Stimulated activated CD4-positive, alpha-beta T cell treated with anti-CD3 and anti-CD28 coated beads, TNF-alpha, amount 100 ng/mL, for 24 hours (primary cell): ENCODE data around the gene MYBPH.

Experiments used
- DNase-seq, 3 experiments: peaks; one replicate each; pipeline ENCODE4 v3.0.0-alpha.2; 2020; ENCODE audit warnings: low read depth in 3 of 3

Gene MYBPH

DNA sequence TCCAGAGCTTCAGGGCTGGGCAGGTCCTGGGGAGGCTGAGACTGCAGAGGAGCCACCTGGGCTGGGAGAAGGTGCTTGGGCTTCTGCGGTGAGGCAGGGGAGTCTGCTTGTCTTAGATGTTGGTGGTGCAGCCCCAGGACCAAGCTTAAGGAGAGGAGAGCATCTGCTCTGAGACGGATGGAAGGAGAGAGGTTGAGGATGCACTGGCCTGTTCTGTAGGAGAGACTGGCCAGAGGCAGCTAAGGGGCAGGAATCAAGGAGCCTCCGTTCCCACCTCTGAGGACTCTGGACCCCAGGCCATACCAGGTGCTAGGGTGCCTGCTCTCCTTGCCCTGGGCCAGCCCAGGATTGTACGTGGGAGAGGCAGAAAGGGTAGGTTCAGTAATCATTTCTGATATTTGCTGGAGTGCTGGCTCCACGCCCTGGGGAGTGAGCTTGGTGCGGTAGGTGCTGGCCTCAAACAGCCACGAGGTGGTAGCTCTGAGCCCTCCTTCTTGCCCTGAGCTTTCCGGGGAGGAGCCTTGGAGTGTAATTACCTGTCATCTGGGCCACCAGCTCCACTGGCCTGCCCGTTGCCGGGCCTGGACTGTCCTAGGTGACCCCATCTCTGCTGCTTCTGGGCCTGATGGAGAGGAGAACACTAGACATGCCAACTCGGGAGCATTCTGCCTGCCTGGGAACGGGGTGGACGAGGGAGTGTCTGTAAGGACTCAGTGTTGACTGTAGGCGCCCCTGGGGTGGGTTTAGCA is 9.3 kb downstream of the MYBPH start:
- DNase-seq = no peak

DNA sequence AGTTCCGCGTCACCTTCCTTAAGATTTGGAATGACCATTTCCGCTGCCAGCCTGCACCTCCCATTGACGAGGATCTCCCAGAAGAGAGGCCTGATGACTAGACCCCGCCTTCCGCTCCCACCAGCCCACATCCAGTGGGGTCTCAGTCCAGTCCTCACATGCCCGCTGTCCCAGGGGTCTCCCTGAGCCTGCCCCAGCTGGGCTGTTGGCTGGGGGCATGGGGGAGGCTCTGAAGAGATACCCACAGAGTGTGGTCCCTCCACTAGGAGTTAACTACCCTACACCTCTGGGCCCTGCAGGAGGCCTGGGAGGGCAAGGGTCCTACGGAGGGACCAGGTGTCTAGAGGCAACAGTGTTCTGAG is 9.8 kb downstream of the MYBPH start:
- no peak for DNase-seq

DNA sequence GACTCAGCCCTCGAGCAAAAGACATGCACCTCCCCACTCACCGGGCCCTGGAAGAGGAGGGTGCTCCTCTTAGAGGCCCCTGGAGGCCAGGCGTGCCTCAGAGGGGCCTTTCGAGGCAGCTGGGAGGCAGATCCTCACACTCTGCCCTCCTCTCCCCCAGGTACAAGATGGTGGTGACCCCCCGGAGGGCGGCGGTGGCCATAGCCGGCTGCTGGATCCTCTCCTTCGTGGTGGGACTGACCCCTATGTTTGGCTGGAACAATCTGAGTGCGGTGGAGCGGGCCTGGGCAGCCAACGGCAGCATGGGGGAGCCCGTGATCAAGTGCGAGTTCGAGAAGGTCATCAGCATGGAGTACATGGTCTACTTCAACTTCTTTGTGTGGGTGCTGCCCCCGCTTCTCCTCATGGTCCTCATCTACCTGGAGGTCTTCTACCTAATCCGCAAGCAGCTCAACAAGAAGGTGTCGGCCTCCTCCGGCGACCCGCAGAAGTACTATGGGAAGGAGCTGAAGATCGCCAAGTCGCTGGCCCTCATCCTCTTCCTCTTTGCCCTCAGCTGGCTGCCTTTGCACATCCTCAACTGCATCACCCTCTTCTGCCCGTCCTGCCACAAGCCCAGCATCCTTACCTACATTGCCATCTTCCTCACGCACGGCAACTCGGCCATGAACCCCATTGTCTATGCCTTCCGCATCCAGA is 10.4 kb downstream of the MYBPH start:
- no peak for DNase-seq

DNA sequence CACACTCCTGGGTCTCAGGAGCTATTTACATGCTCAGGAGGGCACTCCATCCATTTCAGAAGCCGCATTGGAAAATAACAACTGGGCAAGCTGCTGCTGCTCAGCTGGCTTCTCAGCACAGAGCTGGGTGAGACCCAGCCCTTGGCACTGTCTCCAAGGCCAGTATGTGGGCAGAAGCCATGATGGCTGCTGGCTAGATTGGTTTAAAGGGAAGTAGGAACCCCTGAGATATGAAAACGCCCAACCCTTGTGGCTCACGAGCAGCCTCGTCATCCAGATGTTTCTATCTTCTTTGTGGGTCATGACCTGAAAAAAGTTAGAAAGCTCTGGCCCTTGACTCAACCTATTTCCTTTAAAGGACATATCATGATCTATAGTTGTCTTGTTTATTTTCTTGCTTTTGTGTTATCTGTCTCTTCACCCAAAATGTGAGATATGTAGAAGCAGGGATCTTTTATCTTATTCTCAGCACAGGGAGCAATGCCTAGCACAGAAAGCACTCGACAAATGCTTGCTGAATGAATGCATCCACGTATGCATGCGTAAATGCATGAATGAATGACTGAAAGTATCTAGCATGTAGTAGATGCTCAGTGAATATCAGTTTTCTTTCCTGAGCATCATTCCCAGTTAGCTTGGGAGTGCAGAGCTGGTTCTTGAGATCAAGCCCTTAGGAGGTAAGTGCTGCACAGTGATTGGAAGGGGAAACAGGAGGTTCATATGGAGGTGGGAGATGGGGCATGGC is 11.6 kb downstream of the MYBPH start:
- no peak for DNase-seq

DNA sequence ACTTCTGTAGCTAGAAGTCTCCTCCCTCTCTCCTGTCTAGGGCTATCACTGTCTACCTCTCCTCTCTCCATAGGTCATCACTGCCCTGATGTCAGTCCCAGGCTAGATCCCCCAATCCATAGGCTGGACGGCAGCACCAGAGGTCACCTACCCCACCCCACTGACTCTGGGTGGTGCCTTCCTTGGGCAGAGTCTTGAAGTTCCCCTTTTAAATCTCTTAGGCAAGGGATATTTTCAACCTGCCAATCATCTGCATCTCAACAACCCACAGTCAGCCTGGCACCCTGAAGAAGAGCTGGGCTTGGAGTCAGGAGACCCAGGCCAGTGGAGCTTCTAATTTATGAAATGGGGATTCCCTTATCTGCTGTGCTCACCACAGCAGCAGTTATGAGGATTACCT is 13.2 kb downstream of the MYBPH start:
- no peak for DNase-seq

DNA sequence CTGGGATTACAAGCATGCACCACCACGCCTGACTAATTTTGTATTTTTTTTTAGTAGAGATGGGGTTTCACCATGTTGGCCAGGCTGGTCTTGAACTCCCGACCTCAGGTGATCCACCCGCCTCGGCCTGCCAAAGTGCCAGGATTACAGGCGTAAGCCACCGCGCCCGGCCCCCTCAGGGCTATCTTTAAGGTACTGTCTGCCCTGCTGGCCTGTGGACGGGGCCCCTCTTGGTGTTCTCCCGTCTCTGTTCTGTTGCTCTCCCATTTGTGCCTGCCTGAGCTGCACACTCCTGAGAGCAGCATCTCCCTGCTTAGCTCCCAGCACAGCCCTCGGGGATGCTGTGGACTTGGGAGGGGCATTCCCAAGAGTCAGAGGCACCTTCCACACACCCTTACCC is 13.9 kb downstream of the MYBPH start:
- DNase-seq = no peak

DNA sequence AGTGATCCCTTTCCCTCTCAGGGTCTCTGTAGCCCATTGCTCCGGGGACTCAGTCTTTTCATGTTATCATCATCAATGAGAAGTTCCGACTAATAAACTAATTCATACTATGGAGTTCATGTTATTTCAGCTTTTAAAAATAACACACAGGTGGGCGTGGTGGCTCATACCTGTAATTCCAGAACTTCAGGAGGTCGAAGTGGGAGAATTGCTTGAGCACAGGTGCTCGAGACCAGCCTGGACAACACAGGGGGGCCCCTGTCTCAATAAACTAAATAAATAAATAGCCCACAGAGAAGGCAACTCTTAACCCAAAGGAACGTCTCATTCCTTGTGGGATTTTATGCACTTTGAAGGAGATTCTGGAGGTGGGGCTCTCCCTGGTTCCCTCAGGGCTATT is 14.5 kb downstream of the MYBPH start:
- DNase-seq = no peak

DNA sequence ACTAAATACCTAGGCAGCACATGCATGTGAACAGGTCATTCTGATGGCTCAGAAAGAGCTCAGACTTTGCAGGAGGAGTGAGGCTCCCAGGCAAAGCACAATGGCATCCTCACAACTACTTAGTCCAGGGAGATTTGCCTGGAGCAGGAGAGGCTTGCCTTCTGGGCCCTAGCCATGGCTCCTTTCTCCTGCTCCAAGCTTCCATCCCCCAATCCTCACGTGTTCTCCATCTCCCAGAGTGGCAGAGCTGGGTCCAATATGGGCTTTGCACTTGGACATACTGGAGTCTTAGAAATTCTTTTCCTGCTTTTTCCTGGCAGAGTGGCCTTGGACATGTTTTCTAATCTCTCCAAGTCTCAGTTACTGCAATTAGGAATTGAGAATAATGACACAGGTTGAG is 15.8 kb downstream of the MYBPH start:
- DNase-seq = no peak

DNA sequence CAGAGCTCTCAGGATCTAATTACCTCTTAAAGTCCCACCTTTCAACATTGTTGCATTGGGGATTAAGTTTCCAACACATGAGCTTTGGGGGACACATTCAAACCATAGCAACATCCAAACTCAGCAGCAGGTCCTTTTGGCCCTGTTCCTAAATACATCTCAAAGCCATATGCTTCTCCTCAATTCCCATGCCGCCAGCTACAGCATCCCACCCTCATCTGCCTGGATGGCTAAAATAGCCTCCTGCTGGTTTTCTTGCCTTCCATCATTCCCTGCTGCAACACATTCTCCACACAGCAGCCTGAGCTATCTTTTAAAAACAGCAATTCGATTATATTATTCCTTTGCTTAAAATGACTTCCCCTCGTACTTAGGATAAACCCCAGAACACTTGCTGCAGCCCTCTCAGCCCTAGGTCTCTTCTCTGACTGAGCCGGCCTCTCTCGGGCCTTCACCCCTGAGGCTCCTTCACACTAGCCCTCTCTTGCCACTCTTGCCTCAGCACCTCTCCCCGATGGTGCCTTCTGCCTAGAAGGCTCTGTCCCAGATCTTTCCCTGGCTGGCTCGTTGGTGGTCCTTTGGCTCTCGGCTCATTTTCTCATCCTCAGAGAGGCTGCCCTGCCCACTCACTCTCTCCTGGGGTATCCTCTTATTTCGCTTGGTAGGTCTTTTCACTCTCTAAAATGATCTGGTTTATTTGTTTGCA is 16.5 kb downstream of the MYBPH start:
- no peak for DNase-seq

DNA sequence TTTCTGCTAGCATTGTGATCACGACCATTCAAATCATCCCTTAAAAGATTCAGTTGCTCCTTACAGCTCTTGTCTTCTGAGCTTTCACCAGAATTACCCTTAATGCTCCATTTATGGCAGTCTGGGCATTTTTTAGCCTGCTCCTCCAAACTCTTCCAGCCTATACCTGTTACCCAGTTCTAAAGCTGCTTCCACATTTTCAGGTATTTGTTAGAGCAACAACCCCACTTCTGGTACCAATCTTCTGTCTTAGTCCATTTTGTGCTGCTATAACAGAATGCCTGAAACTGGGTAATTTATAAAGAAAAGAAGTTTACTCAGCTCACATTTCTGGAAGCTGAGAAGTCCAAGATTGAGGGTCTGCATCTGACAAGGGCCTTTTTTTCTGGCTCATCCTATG is 17.2 kb downstream of the MYBPH start:
- DNase-seq = no peak

DNA sequence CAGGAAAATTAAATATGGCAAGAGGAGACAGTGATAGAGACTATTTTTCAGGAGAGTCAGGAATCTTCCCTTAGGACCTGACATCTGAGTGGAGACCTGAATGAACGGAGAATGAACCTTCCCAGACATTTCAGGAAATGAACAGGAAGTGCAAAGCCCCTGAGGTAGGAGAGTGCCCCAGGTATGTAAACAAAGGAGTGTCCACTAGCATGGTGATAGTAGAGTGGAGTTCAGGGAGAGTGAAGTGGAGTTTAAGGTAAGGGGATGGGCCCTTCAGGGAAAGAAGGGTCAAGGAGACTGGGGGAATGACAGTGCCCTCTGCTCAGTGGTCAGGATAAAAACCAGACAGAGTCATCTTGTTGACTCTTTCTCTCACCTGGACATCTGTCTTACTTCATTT is 19.3 kb downstream of the MYBPH start:
- no peak for DNase-seq

DNA sequence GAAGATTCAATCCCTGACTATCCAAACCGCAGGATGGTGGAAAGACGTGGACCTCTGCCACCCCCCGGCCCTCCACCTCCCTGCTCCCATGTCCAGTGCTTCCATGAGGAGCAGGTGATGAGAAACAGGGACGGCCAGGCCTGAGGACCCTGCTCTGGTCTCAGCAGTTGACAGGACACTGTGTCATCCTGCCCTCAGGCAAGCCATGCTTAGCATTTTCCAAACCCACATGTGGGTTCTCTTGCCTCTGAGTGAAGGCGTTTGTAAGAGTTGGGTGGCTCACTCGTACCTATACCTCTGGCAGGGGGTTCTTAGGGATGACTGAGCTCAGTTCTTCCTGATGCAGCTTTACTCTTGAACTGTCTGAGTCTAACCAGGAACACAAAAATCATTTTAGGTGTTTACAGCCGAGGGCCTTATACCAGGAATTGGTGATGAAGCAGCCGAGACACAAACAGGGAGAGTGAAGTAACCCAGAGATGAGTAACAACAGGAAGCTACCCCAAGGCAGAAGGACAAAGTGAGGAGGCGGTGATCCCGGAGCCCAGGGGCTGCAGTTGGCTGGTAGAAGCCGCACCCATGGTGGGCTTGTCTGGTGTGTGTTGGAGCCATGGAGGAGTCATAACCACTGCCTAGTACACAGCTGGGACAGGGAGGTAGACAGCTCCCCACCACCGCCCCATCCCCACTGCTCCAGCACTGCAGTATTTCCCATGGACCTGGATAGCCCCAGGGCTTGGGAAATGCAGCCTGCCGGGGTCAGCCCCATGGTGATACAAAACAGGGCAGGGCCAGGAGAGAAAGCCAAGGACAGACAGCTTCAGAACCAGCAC is 21.4 kb downstream of the MYBPH start:
- DNase-seq = no peak

DNA sequence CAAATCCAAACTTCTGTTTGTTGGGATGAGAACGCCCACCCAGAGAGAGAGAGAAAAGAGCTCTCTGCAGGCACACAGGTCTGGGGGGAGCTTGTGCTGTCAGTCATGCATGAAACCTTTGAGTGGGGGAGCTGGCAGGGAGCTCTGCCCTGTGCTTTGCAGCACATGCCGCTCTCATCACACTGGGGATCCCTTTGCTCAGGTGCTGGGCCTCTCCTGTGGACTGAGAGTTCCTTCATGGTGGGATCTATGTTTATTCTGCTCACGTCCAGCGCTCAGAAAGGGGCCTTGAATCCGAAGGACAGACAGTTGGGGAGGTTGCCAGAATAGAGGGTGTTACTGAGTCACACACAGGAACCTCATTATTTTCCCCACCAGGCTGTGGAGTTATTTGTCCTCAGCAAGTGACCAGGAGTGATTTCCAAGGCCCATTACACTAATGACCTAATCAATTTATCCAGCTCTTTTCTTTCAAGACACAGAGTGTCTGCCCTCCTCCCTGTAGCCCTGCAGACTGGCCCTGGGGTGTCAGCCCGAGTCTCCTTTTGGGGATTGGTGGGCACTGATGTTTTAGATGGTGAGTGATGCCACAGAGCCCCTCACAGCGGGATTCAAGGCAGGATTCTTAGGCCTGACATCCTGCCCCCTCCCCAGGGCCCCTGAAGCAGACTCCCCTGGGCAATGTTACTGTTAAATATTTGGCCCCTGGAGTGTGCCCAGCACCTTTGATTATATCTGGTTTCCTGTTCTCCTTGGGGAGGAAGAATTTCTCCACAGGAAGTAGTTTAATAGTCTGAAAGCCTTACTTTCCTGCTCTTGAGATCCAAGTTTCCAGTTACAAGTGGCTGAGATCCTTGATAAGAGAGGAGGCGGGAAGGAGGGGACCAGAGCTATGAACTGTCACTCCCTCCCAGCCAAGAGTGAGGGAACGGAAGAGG is 22.3 kb downstream of the MYBPH start:
- DNase-seq = no peak

DNA sequence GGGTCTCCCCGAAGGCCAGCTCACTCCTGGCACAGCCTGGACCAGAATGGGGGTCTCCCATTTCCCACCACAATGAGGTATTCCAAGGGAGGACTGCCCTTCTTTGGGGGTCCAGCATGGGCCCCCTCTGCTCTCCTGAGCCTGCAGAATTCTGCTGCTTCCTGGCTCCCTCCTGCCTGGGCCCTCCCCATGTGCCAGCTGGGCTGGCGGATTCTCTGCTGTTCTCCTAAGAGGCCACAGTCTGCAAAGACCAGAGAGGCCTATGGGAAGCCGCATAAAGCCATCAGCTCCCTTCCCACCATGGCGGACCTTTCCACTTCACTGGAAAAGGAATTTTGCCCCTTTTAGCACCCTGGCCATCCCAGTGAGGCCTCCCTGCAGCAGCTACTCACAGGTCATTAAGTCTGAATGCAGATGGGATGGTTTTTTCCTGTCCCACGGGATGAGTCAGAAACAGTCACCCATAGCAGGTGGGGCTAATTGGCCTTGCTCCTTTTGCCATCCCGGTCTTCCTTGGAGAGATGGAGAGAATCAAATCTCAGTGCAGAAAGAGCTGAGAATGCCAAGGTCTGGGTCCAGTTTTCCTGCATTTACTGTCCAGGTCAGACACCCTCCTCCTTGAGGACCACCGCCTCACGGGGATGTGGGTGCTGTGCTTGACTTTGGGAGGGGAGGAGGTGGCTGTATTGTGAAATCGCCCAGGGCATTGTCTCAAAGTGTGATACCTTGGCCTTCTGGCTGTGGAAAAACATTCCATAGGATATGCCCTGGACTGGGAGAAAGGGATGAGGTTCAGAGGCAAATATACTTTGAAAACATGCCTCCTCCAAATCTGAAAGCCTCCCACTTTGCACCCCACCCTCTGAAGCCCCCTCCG is 23.2 kb downstream of the MYBPH start:
- no peak for DNase-seq

DNA sequence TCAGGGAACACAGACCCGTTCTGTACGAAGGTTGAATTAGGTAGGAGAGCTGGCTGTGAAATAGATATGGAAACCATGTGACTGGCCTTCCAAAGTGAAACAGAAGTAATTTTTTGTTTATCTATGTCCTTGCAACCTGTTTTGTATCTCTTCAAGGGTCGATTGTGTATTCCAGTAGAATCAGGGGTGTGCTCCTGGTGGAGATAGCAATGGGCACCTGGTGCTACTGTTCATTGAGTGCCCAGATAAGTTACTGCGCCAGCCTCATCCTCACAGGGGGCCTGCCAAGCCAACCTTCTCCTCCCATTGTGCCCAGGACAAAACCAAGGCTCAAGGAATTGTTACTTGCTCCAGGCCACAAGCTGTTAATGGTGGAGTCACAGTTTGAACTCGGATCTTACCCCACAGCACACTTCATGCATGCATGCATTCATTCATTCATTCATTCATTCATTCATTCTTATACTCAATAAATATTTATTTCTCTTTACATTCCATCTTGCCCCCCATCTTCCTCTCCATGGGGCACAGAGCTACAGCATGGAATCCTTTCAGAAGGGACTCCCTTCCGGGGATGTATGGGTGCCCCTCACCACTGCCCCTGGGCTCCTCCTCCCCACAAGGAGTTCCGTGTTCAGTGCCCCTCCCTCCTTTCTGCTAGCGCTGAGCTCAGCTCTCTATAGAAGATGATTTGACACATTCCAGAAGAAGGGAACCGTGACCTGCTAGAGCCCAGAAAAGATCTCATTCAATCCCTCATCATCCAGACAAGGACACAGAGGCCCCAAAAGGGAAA is 24.1 kb downstream of the MYBPH start:
- DNase-seq = no peak

DNA sequence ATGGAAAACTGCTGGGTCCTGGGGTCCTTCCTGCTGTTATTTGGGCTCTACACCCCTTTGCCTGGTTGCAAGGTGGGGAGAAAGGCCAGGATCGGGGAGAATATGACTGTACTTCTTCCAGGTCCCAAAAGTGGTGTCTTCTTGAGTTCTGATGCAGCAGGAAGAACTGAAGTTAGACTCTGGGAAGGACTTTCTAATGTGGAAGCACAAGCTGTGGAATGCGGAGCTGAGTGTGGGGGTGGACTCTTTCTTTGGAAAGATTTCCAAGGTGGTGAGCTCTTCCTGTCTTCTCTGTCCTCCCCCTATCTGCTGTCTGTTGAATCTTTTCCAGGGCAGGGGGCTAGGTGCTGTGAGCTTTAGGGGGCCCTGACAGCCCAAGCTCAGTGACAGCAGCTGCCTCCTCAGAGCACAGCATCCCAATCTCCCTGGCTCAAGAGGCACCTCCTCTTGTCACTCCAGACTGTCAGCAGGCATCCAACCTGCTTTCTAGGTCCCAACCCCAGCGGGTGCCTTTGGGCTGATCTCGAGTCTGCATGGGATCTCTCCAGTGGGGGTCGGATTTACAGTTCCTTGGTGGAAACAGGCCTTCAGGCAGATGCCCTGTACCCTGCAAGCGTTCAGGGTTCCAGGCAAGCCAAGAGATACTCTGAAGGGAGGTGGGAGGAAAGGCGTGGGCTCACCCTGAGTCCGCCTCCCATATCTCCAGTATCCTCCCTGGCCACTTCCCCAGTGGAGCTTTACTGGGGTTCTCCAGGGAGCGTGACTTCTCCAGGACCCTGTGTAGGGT is 24.9 kb downstream of the MYBPH start:
- DNase-seq = no peak

DNA sequence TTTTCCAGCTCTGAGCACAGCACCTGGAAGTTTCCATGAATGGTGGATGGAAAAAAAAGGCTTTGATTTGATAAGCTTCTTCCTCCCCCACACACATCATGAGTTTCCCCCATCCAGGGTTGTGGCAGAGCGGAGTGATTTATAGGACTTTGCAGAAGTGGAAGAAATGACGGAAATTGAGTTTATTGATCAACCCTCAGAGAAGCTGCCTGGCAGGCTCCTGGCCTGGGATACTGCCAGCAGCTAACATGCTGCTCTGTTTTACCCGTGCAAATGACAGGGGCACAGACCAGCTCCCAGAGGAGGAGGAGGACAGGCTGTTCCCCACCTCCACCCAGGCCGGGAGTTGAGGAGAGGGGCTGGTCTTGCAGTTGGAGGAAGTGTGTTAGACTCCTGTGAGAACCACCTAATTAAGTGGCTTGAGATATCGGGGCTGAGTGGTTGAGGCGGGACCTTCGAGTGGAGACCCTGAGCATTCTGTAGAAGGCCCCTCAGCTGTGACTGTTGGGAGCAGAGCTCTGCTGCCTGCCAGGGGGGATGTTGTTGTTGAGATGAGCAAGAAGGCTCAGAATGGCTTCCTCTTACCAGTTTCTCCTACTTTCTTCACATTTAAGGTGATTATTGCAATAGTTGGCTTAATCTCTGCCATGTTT is 26.3 kb downstream of the MYBPH start:
- DNase-seq = no peak
